HL-60 (cell line): ENCODE measurements around the gene NRARP.

ENCODE experiments used
- DNase-seq, 2 experiments: peaks; one replicate each; pipeline ENCODE4 v3.0.0-alpha.2; 2010 to 2020; ENCODE audit warnings: low read depth in 1 of 2, low spot score in 1 of 2
- H3K27ac ChIP-seq: fragments of 250-450 bp; sonication (Bioruptor Pico); replicated peaks from 2 replicates; pipeline ENCODE4 v1.5.1; 2020; ENCODE audit warnings: mild to moderate bottlenecking, moderate library complexity
- H3K27me3 ChIP-seq: fragments of 250-450 bp; sonication (Bioruptor Pico); 2 replicates; pipeline ENCODE4 v1.5.1; 2021; ENCODE audit warnings: mild to moderate bottlenecking, moderate library complexity; ENCODE audit not compliant: insufficient read depth, poor library complexity, severe bottlenecking
- H3K4me3 ChIP-seq: replicated peaks from 2 replicates; pipeline ENCODE4 v1.5.1; 2011; ENCODE audit warnings: mild to moderate bottlenecking, control low read depth, low read length; ENCODE audit not compliant: insufficient read depth
- CTCF ChIP-seq: IDR thresholded peaks from one replicate; pipeline ENCODE4 v1.5.1; 2011; ENCODE audit warnings: low read length, control low read depth, inconsistent platforms; ENCODE audit not compliant: insufficient read depth
- GABPA ChIP-seq: IDR thresholded peaks from 2 replicates; pipeline ENCODE4 v1.6.1; 2012; ENCODE audit warnings: low read depth
- POLR2AphosphoS5 ChIP-seq: IDR thresholded peaks from 2 replicates; pipeline ENCODE4 v1.6.1; 2012; ENCODE audit warnings: low read depth
- SPI1 ChIP-seq: IDR thresholded peaks from 2 replicates; pipeline ENCODE4 v1.6.1; 2012; ENCODE audit warnings: low read depth, mild to moderate bottlenecking, borderline replicate concordance
- TF ChIP-seq, protein P1 (sequence below): IDR thresholded peaks from 2 replicates; pipeline ENCODE4 v1.6.1; 2012; ENCODE audit warnings: low read depth; ENCODE audit not compliant: insufficient replicate concordance

Gene NRARP

GRCh38 chr9:137303151-137303892 lies 1.3 kb upstream of the NRARP start:
- no peak for DNase-seq
- H3K4me3 ChIP-seq = no peak overlapping the region
- H3K27ac ChIP-seq = no peak overlapping the region
- TF ChIP-seq SPI1 = peak; percentile 42; the same call in 1 of the 2 replicates
- TF ChIP-seq, protein P1, sequence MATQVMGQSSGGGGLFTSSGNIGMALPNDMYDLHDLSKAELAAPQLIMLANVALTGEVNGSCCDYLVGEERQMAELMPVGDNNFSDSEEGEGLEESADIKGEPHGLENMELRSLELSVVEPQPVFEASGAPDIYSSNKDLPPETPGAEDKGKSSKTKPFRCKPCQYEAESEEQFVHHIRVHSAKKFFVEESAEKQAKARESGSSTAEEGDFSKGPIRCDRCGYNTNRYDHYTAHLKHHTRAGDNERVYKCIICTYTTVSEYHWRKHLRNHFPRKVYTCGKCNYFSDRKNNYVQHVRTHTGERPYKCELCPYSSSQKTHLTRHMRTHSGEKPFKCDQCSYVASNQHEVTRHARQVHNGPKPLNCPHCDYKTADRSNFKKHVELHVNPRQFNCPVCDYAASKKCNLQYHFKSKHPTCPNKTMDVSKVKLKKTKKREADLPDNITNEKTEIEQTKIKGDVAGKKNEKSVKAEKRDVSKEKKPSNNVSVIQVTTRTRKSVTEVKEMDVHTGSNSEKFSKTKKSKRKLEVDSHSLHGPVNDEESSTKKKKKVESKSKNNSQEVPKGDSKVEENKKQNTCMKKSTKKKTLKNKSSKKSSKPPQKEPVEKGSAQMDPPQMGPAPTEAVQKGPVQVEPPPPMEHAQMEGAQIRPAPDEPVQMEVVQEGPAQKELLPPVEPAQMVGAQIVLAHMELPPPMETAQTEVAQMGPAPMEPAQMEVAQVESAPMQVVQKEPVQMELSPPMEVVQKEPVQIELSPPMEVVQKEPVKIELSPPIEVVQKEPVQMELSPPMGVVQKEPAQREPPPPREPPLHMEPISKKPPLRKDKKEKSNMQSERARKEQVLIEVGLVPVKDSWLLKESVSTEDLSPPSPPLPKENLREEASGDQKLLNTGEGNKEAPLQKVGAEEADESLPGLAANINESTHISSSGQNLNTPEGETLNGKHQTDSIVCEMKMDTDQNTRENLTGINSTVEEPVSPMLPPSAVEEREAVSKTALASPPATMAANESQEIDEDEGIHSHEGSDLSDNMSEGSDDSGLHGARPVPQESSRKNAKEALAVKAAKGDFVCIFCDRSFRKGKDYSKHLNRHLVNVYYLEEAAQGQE = no peak
- TF ChIP-seq POLR2AphosphoS5 = no peak
- TF ChIP-seq GABPA = no peak
- TF ChIP-seq CTCF = no peak
- H3K27me3 ChIP-seq = peaks cover 44% of the 10 kb centered on the region

DNA sequence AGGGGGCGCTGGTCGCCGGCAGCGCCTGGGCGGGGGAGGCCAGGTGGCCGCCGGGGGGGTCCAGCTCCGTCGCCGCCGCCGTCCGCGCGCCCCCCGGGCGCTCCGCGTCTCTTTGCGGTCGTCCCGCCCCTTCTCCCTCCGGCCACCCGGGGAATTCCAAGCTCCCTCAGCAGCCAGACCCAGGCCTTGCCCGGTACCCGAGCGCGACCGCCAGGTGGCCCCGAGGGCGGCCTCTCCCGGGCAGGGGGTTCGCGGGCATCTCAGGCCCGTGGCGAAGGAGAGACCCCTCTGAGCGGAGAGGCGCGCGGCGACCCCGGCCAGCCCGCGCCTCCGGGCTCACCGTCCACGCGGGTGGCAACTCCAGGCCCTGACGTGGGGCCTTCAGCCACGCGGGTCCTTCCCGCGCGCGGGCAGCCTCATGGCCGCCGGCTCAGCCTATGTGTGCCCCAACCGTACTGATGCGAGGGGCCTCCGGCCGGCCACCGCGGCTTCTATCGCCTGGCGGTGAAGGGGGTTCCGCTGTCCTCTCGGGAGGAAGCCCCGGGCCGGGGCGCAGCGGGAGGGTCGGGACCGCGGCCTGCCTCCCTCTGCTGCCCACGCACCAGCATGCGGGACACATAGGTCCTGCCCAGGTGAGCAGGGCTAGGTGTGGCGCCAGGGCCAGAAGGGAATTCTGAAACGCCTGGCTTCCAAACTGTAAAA lies 529 bp upstream of the NRARP start:
- TF ChIP-seq CTCF (no peak), SPI1 (no peak), GABPA (no peak)
- TF ChIP-seq, protein P1 = no peak
- Histone ChIP-seq H3K4me3 (peak overlapping the region; percentile 43), H3K27me3 (peaks cover 39% of the 10 kb centered on the region), H3K27ac (no peak overlapping the region)
- peak in 1 of 2 experiments; percentile 44 for DNase-seq

- TF ChIP-seq POLR2AphosphoS5 = no peak
- no peak for TF ChIP-seq GABPA
- TF ChIP-seq SPI1 = no peak
- TF ChIP-seq CTCF = no peak
- TF ChIP-seq, protein P1 = no peak
- peak overlapping the region; percentile 43 for H3K4me3 ChIP-seq
- peak; percentile 36 to 41 for DNase-seq
These were observed 757 bp downstream of the NRARP start for GRCh38 chr9:137301081-137301947.

More at GRCh38 chr9:137301081-137301947, 757 bp downstream of the NRARP start:
- H3K27ac ChIP-seq = 0 out of 2 replicates have a peak overlapping the region, but pooled peaks have one; percentile 30
- peaks cover 29% of the 10 kb centered on the region for H3K27me3 ChIP-seq
